WTC11 (cell line): ENCODE measurements around the gene MANF.

ENCODE experiments used
- CREM ChIP-seq: sonication (generic); formaldehyde crosslinking; IDR thresholded peaks from 2 replicates; pipeline ENCODE4 v1.8.1; 2022; ENCODE audit warnings: mild to moderate bottlenecking, missing genetic modification reagents, moderate library complexity
- CTCF ChIP-seq: fragments of 200-600 bp; IDR thresholded peaks from 2 replicates; pipeline ENCODE4 v1.8.0; 2022; ENCODE audit warnings: antibody characterized with exemption
- E2F5 ChIP-seq: sonication (generic); formaldehyde crosslinking; IDR thresholded peaks from 2 replicates; pipeline ENCODE4 v1.8.1; 2022; ENCODE audit warnings: mild to moderate bottlenecking, moderate library complexity, missing genetic modification reagents
- NFATC4 ChIP-seq: fragments of 250-450 bp; sonication (Bioruptor Pico); IDR thresholded peaks from 2 replicates; pipeline ENCODE4 v1.9.0; 2021; ENCODE audit warnings: mild to moderate bottlenecking
- NR3C1 ChIP-seq: sonication (generic); formaldehyde crosslinking; conservative IDR thresholded peaks from 2 replicates; pipeline ENCODE4 v1.8.1; 2023; ENCODE audit warnings: low read depth, mild to moderate bottlenecking, missing genetic modification reagents
- TEAD1 ChIP-seq: sonication (generic); formaldehyde crosslinking; IDR thresholded peaks from 2 replicates; pipeline ENCODE4 v1.8.0; 2022; ENCODE audit warnings: mild to moderate bottlenecking, missing genetic modification reagents
- USF1 ChIP-seq: sonication (generic); formaldehyde crosslinking; IDR thresholded peaks from 2 replicates; pipeline ENCODE4 v1.8.0; 2022; ENCODE audit warnings: mild to moderate bottlenecking, missing genetic modification reagents
- ZNF232 ChIP-seq: sonication (generic); formaldehyde crosslinking; IDR thresholded peaks from 2 replicates; pipeline ENCODE4 v1.8.0; 2022; ENCODE audit warnings: mild to moderate bottlenecking, missing genetic modification reagents

GRCh38 chr3:51375136-51375535 lies 10.0 kb upstream of the MANF start:
- no peak for TF ChIP-seq ZNF232 (CRISPR knock-in tag)
- TF ChIP-seq NR3C1 (CRISPR knock-in tag), result no peak
- TF ChIP-seq CTCF, result no peak
- no peak for TF ChIP-seq USF1 (CRISPR knock-in tag)
- no peak for TF ChIP-seq CREM (CRISPR knock-in tag)
- no peak for TF ChIP-seq TEAD1 (CRISPR knock-in tag)
- TF ChIP-seq NFATC4, result no peak
- no peak for TF ChIP-seq E2F5 (CRISPR knock-in tag)
